T-cell (primary cell): ENCODE measurements around the gene CASK. TPM values are rescaled to one million over a fixed set of nuclear protein-coding genes. Genes with fewer than 3 reads are reported as not detected.

ENCODE experiments used
- ATAC-seq, 4 experiments: fragments of 200-7000 bp in 3 of 4; fragments of 150-1000 bp in 1 of 4; cut with Tn5 transposase; replicated peaks in 1 of 4; 1 replicate in 3 of 4; 2 replicates in 1 of 4; pipeline ENCODE4 v1.10.0; 2021; ENCODE audit warnings: moderate library complexity in 3 of 4, mild to moderate bottlenecking in 2 of 4, moderate number of reproducible peaks in 1 of 4
- CTCF ChIA-PET, 2 donors: fragments of 300-600 bp; sonication (Branson Sonifier 250); formaldehyde crosslinking; loops; one replicate each; lab custom pipeline; 2022; ENCODE audit warnings: antibody characterized with exemption in 2 of 2; lab: Charles Lee
- POLR2A ChIA-PET, 2 donors: fragments of 300-600 bp; sonication (Branson Sonifier 250); formaldehyde crosslinking; loops; one replicate each; lab custom pipeline; 2022; ENCODE audit warnings: antibody characterized with exemption in 2 of 2; lab: Charles Lee
- DNase-seq, 35 experiments: peaks; one replicate each; pipeline versions ENCODE4 v3.0.0 to v3.0.0-alpha.2; 2013 to 2023
- H3K27ac ChIP-seq: one replicate; pipeline ENCODE4 v1.5.1; 2013; ENCODE audit warnings: low read length
- H3K27me3 ChIP-seq, 2 experiments: replicated peaks in 1 of 2; 1 replicate in 1 of 2; 2 replicates in 1 of 2; pipeline versions ENCODE4 v1.6.1 to v1.7.0; 2013; ENCODE audit warnings: low read length in 1 of 2, mixed read lengths in 1 of 2; ENCODE audit not compliant: control insufficient read depth in 2 of 2, insufficient read depth in 2 of 2; ENCODE audit errors: extremely low read depth in 1 of 2
- H3K36me3 ChIP-seq, 2 donors: 1 replicate in 1 of 2; 2 replicates in 1 of 2; pipeline versions ENCODE4 v1.6.1 to v1.7.0; 2013; ENCODE audit warnings: low read length in 1 of 2; ENCODE audit not compliant: control insufficient read depth in 2 of 2, insufficient read depth in 1 of 2; ENCODE audit errors: extremely low read depth in 1 of 2
- H3K4me1 ChIP-seq, 2 experiments: 1 replicate in 1 of 2; 2 replicates in 1 of 2; pipeline versions ENCODE4 v1.6.1 to v1.7.0; 2013; ENCODE audit warnings: low read length in 2 of 2, mixed read lengths in 1 of 2; ENCODE audit not compliant: insufficient read depth in 2 of 2, control insufficient read depth in 1 of 2; ENCODE audit errors: extremely low read depth in 1 of 2
- H3K4me3 ChIP-seq, 2 donors: 1 replicate in 1 of 2; 2 replicates in 1 of 2; pipeline versions ENCODE4 v1.5.1 to v1.7.0; 2013; ENCODE audit warnings: mild to moderate bottlenecking in 2 of 2, low read length in 1 of 2, moderate library complexity in 1 of 2; ENCODE audit not compliant: control insufficient read depth in 1 of 2; ENCODE audit errors: extremely low read depth in 1 of 2
- H3K9me3 ChIP-seq: 2 replicates; pipeline ENCODE4 v1.7.0; 2013
- H3K27ac Mint-ChIP-seq, 2 donors: one replicate each; pipeline ENCODE4 v1.8.0; 2020 to 2021; ENCODE audit warnings: mild to moderate bottlenecking in 2 of 2, mixed read lengths in 2 of 2
- H3K27me3 Mint-ChIP-seq, 2 donors: one replicate each; pipeline ENCODE4 v1.8.0; 2021 to 2022; ENCODE audit warnings: mixed read lengths in 2 of 2
- H3K36me3 Mint-ChIP-seq: one replicate; pipeline ENCODE4 v1.8.0; 2021; ENCODE audit warnings: mixed read lengths
- H3K4me1 Mint-ChIP-seq, 3 donors: one replicate each; pipeline ENCODE4 v1.8.0; 2020 to 2022; ENCODE audit warnings: mixed read lengths in 3 of 3, mild to moderate bottlenecking in 1 of 3
- H3K4me3 Mint-ChIP-seq, 3 donors: one replicate each; pipeline ENCODE4 v1.8.0; 2020 to 2022; ENCODE audit warnings: mild to moderate bottlenecking in 3 of 3, mixed read lengths in 3 of 3, moderate library complexity in 3 of 3
- H3K9me3 Mint-ChIP-seq, 3 donors: one replicate each; pipeline ENCODE4 v1.8.0; 2020 to 2022; ENCODE audit warnings: mixed read lengths in 3 of 3
- WGBS: methylation state at CpG from one replicate; pipeline ENCODE4 v1.1.5; 2013; ENCODE audit warnings: missing lambda C conversion rate; ENCODE audit not compliant: insufficient coverage; 5-methylcytosine and 5-hydroxymethylcytosine counted together
- total RNA-seq, 35 experiments: library from RNA in 6 of 35; stranded (reverse) in 6 of 35; fragments of 120-200 nt in 1 of 35; gene quantifications; one replicate each; pipeline versions ENCODE4 v1.2.1 to v1.2.4 and lab custom pipeline; 2013 to 2026

CASK gene
- total RNA-seq, 5 donors from 2014 or later (not counting 1 experiment from before 2014, with no cell fraction given), result 52.6 to 81.6 (median 67.5) TPM

- Mint-ChIP-seq H3K9me3 (no peaks in the 10 kb centered on the region), H3K27me3 (peaks cover 0 to 3% of the 10 kb centered on the region in 2 donors), H3K36me3 (no peaks in the 10 kb centered on the region), H3K27ac (peak overlapping the region; percentile 49 to 71), H3K4me3 (no peak overlapping the region), H3K4me1 (peaks cover 9 to 22% (median 12%) of the 10 kb centered on the region in 3 donors)
- CTCF ChIA-PET, result no interaction called here
- no peaks in the 10 kb centered on the region for H3K9me3 ChIP-seq
- H3K4me1 ChIP-seq, result peaks cover 0 to 9% of the 10 kb centered on the region in 2 experiments
- H3K36me3 ChIP-seq, result no peaks in the 10 kb centered on the region
- POLR2A ChIA-PET, result no interaction called here
- H3K27me3 ChIP-seq, result no peaks in the 10 kb centered on the region
- DNase-seq (no peak), ATAC-seq (peak in 1 of 4 experiments; percentile 42)
- no peak overlapping the region for H3K4me3 ChIP-seq
- H3K27ac ChIP-seq, result no peak overlapping the region
- no CpG with 5 or more reads among the region's 4 CpGs for WGBS
These were observed 411.0 kb downstream of the CASK start for GRCh38 chrX:41512394-41512793.

GRCh38 chrX:41507919-41508318 is 415.4 kb downstream of the CASK start:
- Histone ChIP-seq H3K4me3 (no peak overlapping the region), H3K9me3 (no peaks in the 10 kb centered on the region), H3K36me3 (no peaks in the 10 kb centered on the region), H3K27me3 (no peaks in the 10 kb centered on the region), H3K4me1 (peaks cover 0 to 2% of the 10 kb centered on the region in 2 experiments), H3K27ac (no peak overlapping the region)
- POLR2A ChIA-PET, result interaction anchor here in 1 of 2 donors (0.6 kb wide), 1 partner anchor 262 kb away, joined by 3 read pairs; no protein-coding TSS in a partner anchor
- no peaks in the 10 kb centered on the region for H3K9me3 Mint-ChIP-seq
- no CpG with 5 or more reads among the region's 4 CpGs for WGBS
- DNase-seq, result no peak
- H3K36me3 Mint-ChIP-seq, result no peaks in the 10 kb centered on the region
- ATAC-seq, result no peak
- peaks cover 0 to 5% (median 5%) of the 10 kb centered on the region in 3 donors for H3K4me1 Mint-ChIP-seq
- peaks cover 0 to 3% of the 10 kb centered on the region in 2 donors for H3K27me3 Mint-ChIP-seq
- CTCF ChIA-PET, result interaction anchor here in 1 of 2 donors (0.6 kb wide), 1 partner anchor 330 kb away, joined by 6 read pairs; no protein-coding TSS in a partner anchor
- H3K27ac Mint-ChIP-seq, result no peak overlapping the region
- no peak overlapping the region for H3K4me3 Mint-ChIP-seq

- Histone ChIP-seq H3K36me3 (no peaks in the 10 kb centered on the region), H3K9me3 (no peaks in the 10 kb centered on the region), H3K4me3 (no peak overlapping the region), H3K27ac (no peak overlapping the region), H3K27me3 (no peaks in the 10 kb centered on the region), H3K4me1 (peaks cover 0 to 3% of the 10 kb centered on the region in 2 experiments)
- no CpG with 5 or more reads among the region's 1 CpG for WGBS
- POLR2A ChIA-PET, result no interaction called here
- ATAC-seq (no peak), DNase-seq (no peak)
- Mint-ChIP-seq H3K27ac (no peak overlapping the region), H3K4me3 (no peak overlapping the region), H3K27me3 (peaks cover 0 to 3% of the 10 kb centered on the region in 2 donors), H3K4me1 (peaks cover 2 to 5% (median 5%) of the 10 kb centered on the region in 3 donors), H3K9me3 (peaks cover 0 to 3% (median 2%) of the 10 kb centered on the region in 3 donors), H3K36me3 (no peaks in the 10 kb centered on the region)
- CTCF ChIA-PET, result no interaction called here
These were observed 421.4 kb downstream of the CASK start for GRCh38 chrX:41502004-41502403.

GRCh38 chrX:41499984-41500383 is 423.4 kb downstream of the CASK start:
- H3K4me1 ChIP-seq, result peaks cover 0 to 3% of the 10 kb centered on the region in 2 experiments
- no peak overlapping the region for H3K4me3 ChIP-seq
- CTCF ChIA-PET, result no interaction called here
- ATAC-seq, result no peak
- POLR2A ChIA-PET, result no interaction called here
- no peak overlapping the region for H3K27ac ChIP-seq
- no CpG with 5 or more reads among the region's 3 CpGs for WGBS
- no peak for DNase-seq
- H3K36me3 ChIP-seq, result no peaks in the 10 kb centered on the region
- Mint-ChIP-seq H3K36me3 (no peaks in the 10 kb centered on the region), H3K4me1 (peaks cover 2 to 5% (median 5%) of the 10 kb centered on the region in 3 donors), H3K27ac (no peak overlapping the region), H3K9me3 (peaks cover 0 to 3% (median 2%) of the 10 kb centered on the region in 3 donors), H3K4me3 (no peak overlapping the region), H3K27me3 (no peaks in the 10 kb centered on the region)
- H3K27me3 ChIP-seq, result no peaks in the 10 kb centered on the region
- H3K9me3 ChIP-seq, result no peaks in the 10 kb centered on the region

- 93% methylated on average over 5 of the region's 7 CpGs for WGBS
These were observed 424.2 kb downstream of the CASK start for GRCh38 chrX:41499195-41499594.

GRCh38 chrX:41491267-41492004 is 431.9 kb downstream of the CASK start:
- no peak overlapping the region for H3K4me3 Mint-ChIP-seq
- H3K4me1 ChIP-seq, result no peaks in the 10 kb centered on the region
- no peak for DNase-seq
- no peak for ATAC-seq
- WGBS, result 83% methylated on average over 3 of the region's 12 CpGs
- no peaks in the 10 kb centered on the region for H3K27me3 ChIP-seq
- H3K27ac ChIP-seq, result no peak overlapping the region
- CTCF ChIA-PET, result no interaction called here
- H3K4me3 ChIP-seq, result no peak overlapping the region
- peaks cover 0 to 3% (median 0%) of the 10 kb centered on the region in 3 donors for H3K9me3 Mint-ChIP-seq
- no peaks in the 10 kb centered on the region for H3K36me3 ChIP-seq
- no peak overlapping the region for H3K27ac Mint-ChIP-seq
- no peaks in the 10 kb centered on the region for H3K36me3 Mint-ChIP-seq
- POLR2A ChIA-PET, result interaction anchor here in 1 of 2 donors (0.6 kb wide), 1 partner anchor 188 kb away, joined by 10 read pairs; no protein-coding TSS in a partner anchor
- no peaks in the 10 kb centered on the region for H3K4me1 Mint-ChIP-seq
- H3K9me3 ChIP-seq, result no peaks in the 10 kb centered on the region
- H3K27me3 Mint-ChIP-seq, result peaks cover 0 to 16% of the 10 kb centered on the region in 2 donors

More at GRCh38 chrX:41499195-41499594, 424.2 kb downstream of the CASK start:
- no peak overlapping the region for H3K27ac ChIP-seq
- Mint-ChIP-seq H3K36me3 (no peaks in the 10 kb centered on the region), H3K27me3 (no peaks in the 10 kb centered on the region), H3K27ac (no peak overlapping the region), H3K4me3 (no peak overlapping the region), H3K4me1 (peaks cover 2 to 5% (median 5%) of the 10 kb centered on the region in 3 donors), H3K9me3 (peaks cover 0 to 3% (median 2%) of the 10 kb centered on the region in 3 donors)
- H3K36me3 ChIP-seq, result no peaks in the 10 kb centered on the region
- H3K4me1 ChIP-seq, result peaks cover 0 to 3% of the 10 kb centered on the region in 2 experiments
- ATAC-seq (no peak), DNase-seq (no peak)
- CTCF ChIA-PET, result no interaction called here
- H3K9me3 ChIP-seq, result no peaks in the 10 kb centered on the region
- H3K4me3 ChIP-seq, result no peak overlapping the region
- POLR2A ChIA-PET, result no interaction called here
- no peaks in the 10 kb centered on the region for H3K27me3 ChIP-seq
